Hepatocyte (in vitro differentiated cells): ENCODE measurements around the gene ARHGAP15. TPM values are rescaled to one million over a fixed set of nuclear protein-coding genes. Genes with fewer than 3 reads are reported as not detected.

Experiments
- DNase-seq: peaks from one replicate; pipeline ENCODE4 v3.0.0-alpha.2; 2016; ENCODE audit warnings: low spot score
- H2AFZ ChIP-seq: fragments of 200-600 bp; sonication (generic); 2 replicates; pipeline ENCODE4 v1.6.0; 2016; ENCODE audit warnings: antibody characterized with exemption, mild to moderate bottlenecking
- H3K27ac ChIP-seq: fragments of 200-600 bp; sonication (generic); 2 replicates; pipeline ENCODE4 v1.5.1; 2016; ENCODE audit warnings: mild to moderate bottlenecking
- H3K27me3 ChIP-seq: fragments of 200-600 bp; sonication (generic); 2 replicates; pipeline ENCODE4 v1.6.1; 2016
- H3K36me3 ChIP-seq: fragments of 200-600 bp; sonication (generic); replicated peaks from 2 replicates; pipeline ENCODE4 v1.5.1; 2016; ENCODE audit warnings: low read depth; ENCODE audit not compliant: insufficient read depth
- H3K4me1 ChIP-seq: fragments of 200-600 bp; sonication (generic); 2 replicates; pipeline ENCODE4 v1.5.1; 2016; ENCODE audit warnings: mild to moderate bottlenecking, moderate library complexity; ENCODE audit not compliant: insufficient read depth
- H3K4me2 ChIP-seq: fragments of 200-600 bp; sonication (generic); 2 replicates; pipeline ENCODE4 v1.6.0; 2016
- H3K4me3 ChIP-seq: fragments of 200-600 bp; sonication (generic); 2 replicates; pipeline ENCODE4 v1.5.1; 2016; ENCODE audit warnings: mild to moderate bottlenecking
- H3K79me2 ChIP-seq: fragments of 200-600 bp; sonication (generic); 2 replicates; pipeline ENCODE4 v1.6.0; 2017; ENCODE audit warnings: mild to moderate bottlenecking
- H3K9me2 ChIP-seq: fragments of 200-600 bp; sonication (generic); replicated peaks from 2 replicates; pipeline ENCODE4 v1.6.0; 2017; ENCODE audit warnings: mild to moderate bottlenecking; ENCODE audit not compliant: insufficient read depth
- H3K9me3 ChIP-seq: fragments of 200-600 bp; sonication (generic); 2 replicates; pipeline ENCODE4 v1.5.1; 2016; ENCODE audit warnings: low read depth, mild to moderate bottlenecking
- H4K20me1 ChIP-seq: fragments of 200-600 bp; sonication (generic); 2 replicates; pipeline ENCODE4 v1.6.0; 2016; ENCODE audit warnings: mild to moderate bottlenecking; ENCODE audit not compliant: insufficient read depth, poor library complexity, severe bottlenecking
- CTCF ChIP-seq: fragments of 200-600 bp; sonication (generic); IDR thresholded peaks from 2 replicates; pipeline ENCODE4 v1.5.1; 2016; ENCODE audit warnings: antibody characterized with exemption, mild to moderate bottlenecking; ENCODE audit not compliant: poor library complexity
- EZH2 ChIP-seq: fragments of 200-600 bp; sonication (generic); IDR thresholded peaks from 2 replicates; pipeline ENCODE4 v1.6.1; 2016; ENCODE audit warnings: antibody characterized with exemption, mild to moderate bottlenecking, borderline replicate concordance
- EZH2phosphoT487 ChIP-seq: fragments of 200-600 bp; sonication (generic); IDR thresholded peaks from one replicate; pipeline ENCODE4 v1.6.1; 2018; ENCODE audit warnings: antibody characterized with exemption, mild to moderate bottlenecking, low read depth, moderate library complexity; ENCODE audit not compliant: unreplicated experiment, severe bottlenecking
- WGBS: methylation state at CpG from one replicate; pipeline ENCODE4 v1.1.6; 2016; ENCODE audit warnings: low lambda C conversion rate; ENCODE audit errors: missing lambda C conversion rate; 5-methylcytosine and 5-hydroxymethylcytosine counted together
- polyA plus RNA-seq: library from polyadenylated mRNA; unstranded; fragments of >200 nt; fragmentation: Nextera tagmentation; extraction: Ambion mirVana; gene quantifications from 2 replicates; pipeline ENCODE4 v1.2.1, GENCODE V29; 2016
- total RNA-seq: library from RNA; depleted of rRNA; stranded (reverse); fragments of >200 nt; gene quantifications from 2 replicates; pipeline ENCODE4 v1.2.3, GENCODE V29; 2014

Gene ARHGAP15
- total and polyA plus RNA-seq, 2 experiments from 2014 or later, result 0.17 TPM; not detected in 1

GRCh38 chr2:143762176-143762928 lies 633.1 kb downstream of the ARHGAP15 start:
- Histone ChIP-seq H2AFZ (no peak overlapping the region), H3K27ac (no peak overlapping the region), H3K79me2 (no peaks in the 10 kb centered on the region), H4K20me1 (no peaks in the 10 kb centered on the region), H3K4me1 (peaks cover 10% of the 10 kb centered on the region), H3K4me3 (no peak overlapping the region), H3K4me2 (no peak overlapping the region), H3K27me3 (no peaks in the 10 kb centered on the region), H3K9me3 (no peaks in the 10 kb centered on the region), H3K36me3 (no peaks in the 10 kb centered on the region), H3K9me2 (no peaks in the 10 kb centered on the region)
- 50% methylated on average over 3 of the region's 3 CpGs for WGBS
- TF ChIP-seq EZH2, result no peak
- TF ChIP-seq EZH2phosphoT487, result no peak
- no peak for TF ChIP-seq CTCF
- DNase-seq, result no peak

- Histone ChIP-seq H3K4me3 (no peak overlapping the region), H3K36me3 (no peaks in the 10 kb centered on the region), H3K4me1 (peaks cover 10% of the 10 kb centered on the region), H4K20me1 (no peaks in the 10 kb centered on the region), H3K27me3 (no peaks in the 10 kb centered on the region), H3K27ac (no peak overlapping the region), H3K79me2 (no peaks in the 10 kb centered on the region), H3K4me2 (no peak overlapping the region), H3K9me3 (no peaks in the 10 kb centered on the region), H3K9me2 (no peaks in the 10 kb centered on the region), H2AFZ (no peak overlapping the region)
- no peak for TF ChIP-seq EZH2phosphoT487
- no peak for TF ChIP-seq EZH2
- TF ChIP-seq CTCF, result no peak
- 80% methylated on average over 4 of the region's 4 CpGs for WGBS
- DNase-seq, result no peak
Measured at GRCh38 chr2:143764261-143764660, 635.0 kb downstream of the ARHGAP15 start.

- H3K4me3 ChIP-seq, result no peak overlapping the region
- no peak for TF ChIP-seq CTCF
- TF ChIP-seq EZH2phosphoT487, result no peak
- no peak for TF ChIP-seq EZH2
- DNase-seq, result no peak
- no peaks in the 10 kb centered on the region for H3K9me3 ChIP-seq
- H3K79me2 ChIP-seq, result no peaks in the 10 kb centered on the region
- no peaks in the 10 kb centered on the region for H3K9me2 ChIP-seq
- H4K20me1 ChIP-seq, result no peaks in the 10 kb centered on the region
- H3K4me1 ChIP-seq, result peaks cover 10% of the 10 kb centered on the region
- no peaks in the 10 kb centered on the region for H3K36me3 ChIP-seq
- H3K27ac ChIP-seq, result no peak overlapping the region
- no peaks in the 10 kb centered on the region for H3K27me3 ChIP-seq
- no peak overlapping the region for H3K4me2 ChIP-seq
- H2AFZ ChIP-seq, result no peak overlapping the region
Measured at GRCh38 chr2:143764706-143765105, 635.5 kb downstream of the ARHGAP15 start.
